Jurkat, Clone E6-1 (cell line): ENCODE results near the gene FOXN3.

ENCODE experiments used
- DNase-seq: peaks from one replicate; pipeline ENCODE4 v3.0.0-alpha.2; 2011; ENCODE audit warnings: low read depth, low spot score
- H3K4me3 ChIP-seq: 2 replicates; pipeline ENCODE4 v1.5.1; 2011; ENCODE audit warnings: mild to moderate bottlenecking, low read length, control low read depth, moderate library complexity

FOXN3 gene

DNA sequence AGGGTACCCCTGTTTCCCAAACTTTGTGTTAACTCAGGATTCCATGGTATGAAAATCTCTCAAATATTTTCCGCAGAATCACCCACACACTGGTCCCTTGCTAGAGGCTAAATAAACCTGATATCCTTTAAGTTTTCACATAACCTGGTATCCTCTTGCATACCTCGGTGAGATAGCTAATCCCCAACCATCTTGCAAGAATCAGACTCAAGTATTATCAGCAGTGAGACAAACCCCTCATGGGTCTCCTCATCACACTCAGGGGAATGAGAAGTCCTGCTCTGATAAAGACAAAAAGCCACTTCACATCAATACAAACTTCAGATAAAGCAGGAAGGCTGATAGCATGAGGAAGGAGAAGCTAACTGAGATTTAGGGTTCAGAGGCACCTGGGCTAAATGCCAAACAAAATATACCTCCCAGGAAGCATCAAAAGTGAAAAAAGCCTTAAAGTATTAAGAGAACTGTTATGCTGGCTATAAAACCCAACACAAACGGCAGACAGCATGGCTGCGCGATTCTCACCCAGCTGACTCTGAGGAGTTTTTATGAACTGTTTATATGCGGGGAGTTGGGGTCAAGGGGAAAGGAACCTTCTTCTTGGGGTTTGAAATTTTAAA, 96.5 kb downstream of the FOXN3 start:
- no peak overlapping the region for H3K4me3 ChIP-seq
- DNase-seq, result no peak

- H3K4me3 ChIP-seq, result no peak overlapping the region
- DNase-seq, result no peak
Observed at GRCh38 chr14:89319687-89320086, 97.3 kb downstream of the FOXN3 start.

DNA sequence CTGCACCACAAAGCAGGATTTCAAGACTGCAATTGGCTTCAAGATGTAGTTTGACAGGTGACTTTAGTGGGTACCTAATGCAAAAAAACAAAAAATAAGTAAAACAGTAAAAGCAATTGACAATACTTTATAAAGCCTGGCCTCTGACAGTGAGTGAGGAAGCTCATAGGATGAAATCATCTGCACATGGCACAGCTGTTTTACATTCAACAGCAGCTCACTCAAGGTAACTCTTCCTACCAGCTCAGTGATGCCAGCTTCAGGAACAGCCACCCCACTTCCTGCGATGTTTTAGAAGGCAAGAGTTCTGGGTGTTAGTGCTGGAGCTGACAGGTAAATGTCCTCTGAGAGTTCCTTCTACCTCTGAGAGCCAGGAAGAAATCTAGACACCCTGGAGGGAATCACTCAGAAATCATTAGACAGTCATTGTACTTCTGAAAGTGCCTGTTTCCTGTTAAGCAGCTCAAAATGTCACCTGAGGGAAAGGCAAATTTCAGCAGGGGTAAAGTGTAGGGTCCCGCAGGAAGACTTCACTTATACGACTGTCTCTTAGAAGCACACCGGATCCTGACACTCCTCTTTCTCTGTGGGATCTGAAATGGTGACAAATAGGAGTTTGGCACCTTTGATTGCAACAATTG, 99.9 kb downstream of the FOXN3 start:
- no peak overlapping the region for H3K4me3 ChIP-seq
- no peak for DNase-seq

DNA sequence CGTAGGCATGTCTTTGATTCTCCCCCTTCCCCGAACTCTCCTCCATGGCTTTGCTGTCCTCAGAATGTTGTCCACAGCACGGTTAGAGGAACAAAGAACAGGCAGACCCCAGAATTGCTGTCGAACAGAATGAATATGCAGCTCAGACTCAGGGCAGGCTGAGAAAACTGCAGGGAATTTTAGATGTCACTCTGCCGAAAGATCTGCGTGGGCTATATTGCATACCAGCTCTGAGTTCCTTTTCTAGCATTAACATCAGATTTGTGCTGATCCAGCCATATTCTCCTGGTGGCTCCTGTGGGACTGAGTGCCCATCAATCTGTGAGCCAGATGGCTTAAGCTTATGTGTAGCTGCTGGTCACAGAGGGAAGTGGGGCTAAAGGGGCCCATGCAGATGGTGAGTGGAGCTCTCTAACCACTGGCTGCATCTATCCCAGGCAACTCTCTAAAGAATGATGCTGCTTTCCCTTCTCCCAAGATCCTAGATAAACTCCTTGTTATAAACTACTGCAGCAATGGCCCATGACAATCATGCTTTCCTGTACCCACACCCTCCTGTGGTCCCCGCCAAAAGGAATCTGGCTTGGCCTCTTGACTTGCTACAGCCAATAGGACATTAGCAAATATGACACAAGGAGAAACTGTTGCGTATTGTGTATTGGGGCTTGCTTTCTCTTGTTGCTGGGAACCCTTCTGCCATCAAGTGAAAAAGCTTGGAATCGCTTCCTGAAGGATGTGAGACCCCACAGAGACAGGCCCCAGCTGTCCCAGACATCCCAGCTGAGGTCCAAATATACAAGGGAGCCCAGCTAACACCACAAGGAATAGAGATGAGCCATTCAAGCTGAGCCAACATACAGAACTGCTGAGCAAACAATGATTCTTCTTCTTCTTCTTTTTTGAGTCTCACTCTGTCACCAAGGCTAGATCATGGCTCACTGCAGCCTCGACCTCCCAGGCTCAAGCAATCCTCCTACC, 101.3 kb downstream of the FOXN3 start:
- no peak for DNase-seq
- no peak overlapping the region for H3K4me3 ChIP-seq

GRCh38 chr14:89314274-89314673, 102.8 kb downstream of the FOXN3 start:
- no peak for DNase-seq
- H3K4me3 ChIP-seq, result no peak overlapping the region

DNA sequence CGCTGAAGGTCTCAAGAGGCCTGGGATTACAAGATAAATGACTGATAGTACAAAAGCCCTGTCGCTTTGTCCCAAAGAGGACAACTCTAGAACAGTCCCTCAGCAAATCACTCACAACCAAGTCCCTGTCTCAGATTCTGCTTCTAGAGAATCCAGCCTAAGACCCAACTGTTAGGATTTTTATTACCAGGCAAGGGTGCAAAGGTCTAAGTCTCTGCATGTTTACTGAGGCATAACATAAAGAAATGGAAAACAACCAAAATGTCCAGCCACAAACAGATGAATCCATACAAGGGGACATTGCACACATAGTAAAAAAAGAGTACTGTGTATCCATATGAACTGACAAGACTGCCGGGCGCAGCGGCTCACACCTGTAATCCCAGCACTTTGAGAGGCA, 104.1 kb downstream of the FOXN3 start:
- no peak for DNase-seq
- no peak overlapping the region for H3K4me3 ChIP-seq

GRCh38 chr14:89310211-89310610, 106.8 kb downstream of the FOXN3 start:
- no peak for DNase-seq
- no peak overlapping the region for H3K4me3 ChIP-seq

GRCh38 chr14:89309670-89310177, 107.3 kb downstream of the FOXN3 start:
- DNase-seq, result no peak
- H3K4me3 ChIP-seq, result no peak overlapping the region

DNA sequence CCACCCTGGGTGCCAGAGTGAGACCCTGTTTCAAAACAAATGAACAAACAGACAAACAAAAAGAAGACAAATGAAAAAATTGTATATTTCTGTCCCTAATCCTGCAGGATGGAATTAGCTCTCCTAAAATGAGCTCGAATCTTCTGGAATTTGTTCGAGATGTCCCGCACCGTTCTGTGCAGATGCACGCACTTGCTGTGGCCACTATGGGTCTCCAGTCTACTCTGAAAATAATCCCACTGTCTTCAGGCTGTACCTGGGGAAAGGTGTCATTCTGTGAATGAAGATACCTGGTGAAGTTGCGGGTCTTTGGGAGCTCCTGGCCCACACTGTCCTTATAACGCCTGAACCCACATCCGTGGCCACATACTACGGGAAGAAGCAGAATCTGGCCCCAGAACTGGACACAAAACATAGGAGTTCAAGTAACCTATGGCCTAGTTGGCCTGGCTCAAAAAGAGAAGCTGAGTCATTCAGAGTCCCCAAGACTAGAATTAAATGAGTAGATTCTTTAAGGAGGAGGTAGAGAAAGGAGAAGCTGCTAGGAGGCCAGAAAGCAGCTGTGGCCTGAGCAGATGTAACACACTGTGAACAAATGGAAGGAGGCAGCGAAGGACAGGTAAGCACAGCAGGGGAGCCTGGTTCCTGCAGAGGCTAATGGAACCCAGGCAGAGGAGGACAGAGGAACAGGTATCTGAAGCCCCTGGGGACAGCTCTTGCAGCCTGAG, 108.6 kb downstream of the FOXN3 start:
- no peak overlapping the region for H3K4me3 ChIP-seq
- no peak for DNase-seq

DNA sequence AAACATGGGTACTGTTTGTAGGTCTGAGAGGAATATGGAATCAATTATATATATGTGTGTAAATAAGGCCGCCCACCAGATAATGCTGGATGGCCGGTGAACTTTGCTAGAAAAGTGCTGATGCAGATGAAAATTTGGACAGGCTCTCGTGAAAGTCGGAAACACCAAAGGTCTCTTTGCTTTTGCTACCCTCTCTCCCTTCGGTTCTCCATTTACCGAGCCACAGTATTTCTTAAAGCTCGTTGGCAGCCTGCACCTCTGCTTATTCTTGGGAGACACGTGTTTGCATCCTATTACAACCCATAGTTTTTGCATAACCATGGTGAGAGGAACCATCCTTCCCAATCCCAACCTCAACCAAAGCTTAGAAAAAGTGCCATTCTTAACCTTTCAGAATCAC, 109.6 kb downstream of the FOXN3 start:
- H3K4me3 ChIP-seq, result no peak overlapping the region
- no peak for DNase-seq

DNA sequence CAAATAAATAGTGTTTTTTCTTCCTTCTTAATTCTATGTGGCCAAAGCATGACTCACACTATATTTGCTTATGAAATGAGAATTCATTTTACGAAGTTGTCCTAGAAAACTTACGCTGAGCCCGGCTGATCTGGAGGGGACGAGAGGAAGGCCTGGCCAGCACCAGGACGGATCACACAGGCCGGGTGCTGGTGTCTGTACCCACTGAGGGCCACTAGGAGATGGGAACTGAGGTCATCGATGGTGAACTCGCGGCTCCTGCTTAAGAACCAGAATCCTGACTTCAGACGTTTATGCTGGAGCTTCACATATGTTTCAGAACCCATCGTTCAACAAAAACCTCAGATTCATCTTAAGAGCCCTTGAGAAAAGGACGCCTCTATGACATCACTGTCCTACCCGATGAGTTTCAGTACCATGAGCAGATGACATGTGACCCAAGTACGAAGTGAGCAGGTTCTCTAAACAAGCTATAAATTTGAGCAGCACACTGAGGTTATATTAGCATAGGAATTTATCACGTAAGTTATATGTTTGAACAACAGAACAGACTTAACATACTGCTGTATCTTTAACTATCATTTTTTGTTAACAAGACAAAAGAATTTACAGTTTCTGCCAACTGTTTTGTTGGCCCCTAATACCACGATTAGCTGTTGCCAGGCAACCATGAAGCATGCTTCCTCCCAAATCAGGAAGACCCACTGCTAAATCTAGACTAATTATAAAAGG, 111.9 kb downstream of the FOXN3 start:
- no peak for DNase-seq
- H3K4me3 ChIP-seq, result no peak overlapping the region

GRCh38 chr14:89304561-89304960, 112.5 kb downstream of the FOXN3 start:
- DNase-seq, result no peak
- H3K4me3 ChIP-seq, result no peak overlapping the region

GRCh38 chr14:89303456-89304435, 113.3 kb downstream of the FOXN3 start:
- DNase-seq, result no peak
- H3K4me3 ChIP-seq, result no peak overlapping the region

DNA sequence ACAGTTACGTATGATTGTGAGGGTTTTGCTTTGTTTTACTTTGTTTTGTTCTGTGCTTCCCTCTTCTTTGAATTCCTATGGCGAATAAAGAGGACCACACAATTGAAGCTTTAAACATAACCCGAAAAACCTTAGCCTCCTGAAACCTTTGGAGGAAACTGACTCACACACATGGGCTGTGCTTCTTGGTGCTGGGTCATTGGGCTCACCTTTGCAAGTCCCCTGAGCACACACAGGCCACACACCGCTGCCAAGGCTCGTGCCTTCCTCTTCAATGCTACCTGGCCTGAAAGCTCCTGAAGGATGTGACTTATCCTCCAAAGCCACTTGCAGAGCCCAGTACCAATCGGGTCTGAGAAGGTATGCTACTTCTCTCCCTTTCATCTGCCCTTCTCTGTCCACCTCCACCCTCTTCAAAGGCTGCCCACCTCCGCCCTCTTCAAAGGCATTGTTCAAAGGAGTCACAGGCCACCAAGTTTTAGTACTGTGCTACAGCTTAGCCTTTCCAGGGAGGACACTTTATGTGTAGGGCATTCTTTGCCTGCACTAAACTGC, 114.6 kb downstream of the FOXN3 start:
- H3K4me3 ChIP-seq, result no peak overlapping the region

GRCh38 chr14:89299587-89299986, 117.4 kb downstream of the FOXN3 start:
- no peak for DNase-seq
- H3K4me3 ChIP-seq, result no peak overlapping the region

More for the DNA sequence above, 114.6 kb downstream of the FOXN3 start:
- DNase-seq, result no peak

GRCh38 chr14:89298056-89298834, 118.8 kb downstream of the FOXN3 start:
- DNase-seq, result no peak
- H3K4me3 ChIP-seq, result no peak overlapping the region
